Endothelial cell of umbilical vein (primary cell): ENCODE measurements around the gene NWD2. TPM values are rescaled to one million over a fixed set of nuclear protein-coding genes. Genes with fewer than 3 reads are reported as not detected.

Source experiments
- BruUV-seq: library from RNA; stranded (reverse); fragments of 400-500 nt; replicated peaks from 2 replicates; lab custom pipeline; 2021; lab: Mats Ljungman, UMichigan
- CTCF ChIA-PET: fragments of 300-600, 350-600 bp; sonication (Branson Sonifier 250); formaldehyde crosslinking; loops from one replicate; lab custom pipeline; 2021; ENCODE audit warnings: antibody characterized with exemption, inconsistent platforms; lab: Charles Lee
- POLR2A ChIA-PET: fragments of 300-600, 350-600 bp; sonication (Branson Sonifier 250); formaldehyde crosslinking; loops from one replicate; lab custom pipeline; 2021; ENCODE audit warnings: antibody characterized with exemption, inconsistent platforms; lab: Charles Lee
- DNase-seq: peaks from one replicate; pipeline ENCODE4 v3.0.0-alpha.2; 2011; ENCODE audit warnings: low read depth, low spot score
- FAIRE-seq: peaks from 2 replicates; lab custom pipeline; 2011; peaks lifted over from hg19 to GRCh38; lab: Jason Lieb, UNC
- H2AFZ ChIP-seq: 2 replicates; pipeline ENCODE4 v1.6.0; 2012; ENCODE audit warnings: low read depth, low read length, control low read depth, inconsistent platforms
- H3K27ac ChIP-seq: 2 replicates; pipeline ENCODE4 v1.5.1; 2011; ENCODE audit warnings: low read depth, mild to moderate bottlenecking, control low read depth, low read length, moderate library complexity; ENCODE audit not compliant: insufficient read depth
- H3K27me3 ChIP-seq, 2 experiments: 2 replicates each; pipeline versions ENCODE4 v1.6.0 to v1.6.1; 2011; ENCODE audit warnings: low read length in 2 of 2, mixed read lengths in 1 of 2; ENCODE audit not compliant: control insufficient read depth in 2 of 2, insufficient read depth in 2 of 2
- H3K36me3 ChIP-seq, 2 experiments: 2 replicates in 1 of 2; 3 replicates in 1 of 2; pipeline ENCODE4 v1.5.1; 2011; ENCODE audit warnings: low read length in 2 of 2, mild to moderate bottlenecking in 1 of 2, moderate library complexity in 1 of 2; ENCODE audit not compliant: control insufficient read depth in 2 of 2, insufficient read depth in 2 of 2; ENCODE audit errors: extremely low read depth in 1 of 2
- H3K4me1 ChIP-seq: 3 replicates; pipeline ENCODE4 v1.5.1; 2011; ENCODE audit warnings: mild to moderate bottlenecking, low read length; ENCODE audit not compliant: control insufficient read depth, insufficient read depth; ENCODE audit errors: extremely low read depth
- H3K4me2 ChIP-seq: 2 replicates; pipeline ENCODE4 v1.6.1; 2011; ENCODE audit warnings: low read length, control low read depth, mixed read lengths; ENCODE audit not compliant: insufficient read depth
- H3K4me3 ChIP-seq, 3 experiments: fragments of 200-600 bp in 1 of 3; sonication (generic), shearing (Covaris generic) in 1 of 3; replicated peaks in 1 of 3; 2 replicates each; pipeline ENCODE4 v1.5.1; 2011 to 2016; ENCODE audit warnings: control low read depth in 3 of 3, low read length in 3 of 3, mild to moderate bottlenecking in 2 of 3, inconsistent platforms in 1 of 3, low read depth in 1 of 3, moderate library complexity in 1 of 3; ENCODE audit not compliant: insufficient read depth in 1 of 3
- H3K79me2 ChIP-seq: 2 replicates; pipeline ENCODE4 v1.6.0; 2012; ENCODE audit warnings: low read length, inconsistent platforms; ENCODE audit not compliant: control insufficient read depth, insufficient read depth
- H3K9ac ChIP-seq: replicated peaks from 2 replicates; pipeline ENCODE3; 2011; ENCODE audit warnings: low read length, control low read depth; ENCODE audit not compliant: insufficient read depth; ENCODE audit errors: extremely low read depth
- H3K9me1 ChIP-seq: replicated peaks from 3 replicates; pipeline ENCODE4 v1.6.0; 2011; ENCODE audit warnings: mild to moderate bottlenecking, low read length; ENCODE audit not compliant: control insufficient read depth, insufficient read depth; ENCODE audit errors: extremely low read depth
- H3K9me3 ChIP-seq: replicated peaks from 2 replicates; pipeline ENCODE4 v1.5.1; 2012; ENCODE audit warnings: low read length, inconsistent platforms; ENCODE audit not compliant: control insufficient read depth, insufficient read depth
- H4K20me1 ChIP-seq: replicated peaks from 2 replicates; pipeline ENCODE3; 2011; ENCODE audit warnings: mild to moderate bottlenecking, low read length; ENCODE audit not compliant: control insufficient read depth, insufficient read depth; ENCODE audit errors: extremely low read depth
- EZH2 ChIP-seq: IDR thresholded peaks from 2 replicates; pipeline ENCODE4 v1.6.1; 2012; ENCODE audit warnings: borderline replicate concordance, low read depth, mild to moderate bottlenecking, moderate library complexity, low read length, inconsistent platforms; ENCODE audit not compliant: severe bottlenecking
- FOS ChIP-seq: IDR thresholded peaks from 2 replicates; pipeline ENCODE4 v1.6.1; 2011; ENCODE audit warnings: mild to moderate bottlenecking, low read length, moderate library complexity, borderline replicate concordance; ENCODE audit not compliant: insufficient read depth
- GATA2 ChIP-seq: IDR thresholded peaks from 2 replicates; pipeline ENCODE4 v1.7.0; 2011; ENCODE audit warnings: low read depth, mild to moderate bottlenecking, moderate library complexity, mixed read lengths, low read length; ENCODE audit not compliant: insufficient read length, insufficient read depth
- MYC ChIP-seq: IDR thresholded peaks from one replicate; pipeline ENCODE4 v1.6.1; 2011; ENCODE audit warnings: mild to moderate bottlenecking, low read depth, low read length
- POLR2AphosphoS5 ChIP-seq: IDR thresholded peaks from 2 replicates; pipeline ENCODE4 v1.6.1; 2012; ENCODE audit warnings: low read depth, mild to moderate bottlenecking, control low read depth, low read length, moderate library complexity; ENCODE audit not compliant: insufficient read depth
- dilution Hi-C: fragments of 300-500 bp; cut with MboI; formaldehyde crosslinking; loops from one replicate; pipeline ENCODE4 v1.15.0; 2019; ENCODE audit warnings: low sequenced_read_pairs; ENCODE audit not compliant: extremely low pct_ligation_motif_present
- intact Hi-C: fragments of 100-400 bp; cut with micrococcal nuclease; formaldehyde crosslinking; loops from one replicate; pipeline ENCODE4 v1.10.0; 2022
- polyA plus RNA-seq, 4 experiments: library from polyadenylated mRNA; depleted of rRNA in 3 of 4; stranded (reverse) in 3 of 4; unstranded in 1 of 4; fragments of >200 nt; gene quantifications; 2 replicates each; pipeline versions ENCODE4 v1.2.1 to v1.2.3, GENCODE V29; 2011 to 2012; ENCODE audit warnings: missing spikeins in 1 of 4
- total RNA-seq: library from RNA; stranded (reverse); gene quantifications from 2 replicates; pipeline ENCODE4 v1.2.3, GENCODE V29; 2021
- TF ChIP-seq, protein P1 (sequence below), 2 donors: IDR thresholded peaks; 1 replicate in 1 of 2; 2 replicates in 1 of 2; pipeline ENCODE4 v1.5.1; 2011; ENCODE audit warnings: low read length in 2 of 2, mild to moderate bottlenecking in 2 of 2, moderate library complexity in 2 of 2, control low read depth in 1 of 2, inconsistent platforms in 1 of 2, low read depth in 1 of 2; ENCODE audit not compliant: insufficient read depth in 1 of 2; ENCODE audit errors: extremely low read depth in 1 of 2
- TF ChIP-seq, protein P2 (sequence below): IDR thresholded peaks from 2 replicates; pipeline ENCODE4 v1.6.1; 2011; ENCODE audit not compliant: insufficient read depth, insufficient read length

NWD2 gene
- total and polyA plus RNA-seq, 2 donors (not counting 3 experiments of a cell fraction or from before 2014, with no cell fraction given), result not detected

DNA sequence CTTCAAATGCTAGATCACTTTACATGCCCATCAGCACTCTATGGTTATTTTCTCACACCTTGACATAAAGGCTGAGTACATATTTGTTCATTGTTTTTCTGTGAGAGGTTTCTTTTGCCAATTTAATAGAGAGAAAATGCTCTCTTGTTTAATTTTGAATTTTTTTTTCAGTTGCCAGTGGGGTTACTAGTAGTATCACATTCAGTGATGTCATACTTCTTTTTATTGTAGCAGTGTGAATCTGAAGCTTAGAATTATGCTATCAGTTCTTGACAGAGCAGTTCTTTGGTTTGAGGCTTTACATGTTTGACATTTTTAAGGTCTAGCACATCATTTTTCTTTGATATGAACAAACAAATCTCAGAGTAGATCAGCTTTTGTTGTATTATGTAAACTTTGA is 185.4 kb downstream of the NWD2 start:
- ChIA-PET CTCF (no interaction called here), POLR2A (no interaction called here)
- intact Hi-C loops, result no loop called here
- Histone ChIP-seq H3K9me3 (no peaks in the 10 kb centered on the region), H2AFZ (no peak overlapping the region), H3K27me3 (peaks cover 0 to 3% of the 10 kb centered on the region in 2 experiments), H3K4me1 (no peaks in the 10 kb centered on the region), H3K9ac (no peak overlapping the region), H3K79me2 (no peaks in the 10 kb centered on the region), H3K4me3 (no peak overlapping the region), H3K27ac (no peak overlapping the region), H3K4me2 (no peak overlapping the region), H4K20me1 (no peaks in the 10 kb centered on the region), H3K36me3 (no peaks in the 10 kb centered on the region), H3K9me1 (no peaks in the 10 kb centered on the region)
- dilution Hi-C loops, result no loop called here
- DNase-seq (no peak), FAIRE-seq (no peak)
- TF ChIP-seq FOS (no peak), POLR2AphosphoS5 (no peak), EZH2 (no peak)
- TF ChIP-seq, protein P1, sequence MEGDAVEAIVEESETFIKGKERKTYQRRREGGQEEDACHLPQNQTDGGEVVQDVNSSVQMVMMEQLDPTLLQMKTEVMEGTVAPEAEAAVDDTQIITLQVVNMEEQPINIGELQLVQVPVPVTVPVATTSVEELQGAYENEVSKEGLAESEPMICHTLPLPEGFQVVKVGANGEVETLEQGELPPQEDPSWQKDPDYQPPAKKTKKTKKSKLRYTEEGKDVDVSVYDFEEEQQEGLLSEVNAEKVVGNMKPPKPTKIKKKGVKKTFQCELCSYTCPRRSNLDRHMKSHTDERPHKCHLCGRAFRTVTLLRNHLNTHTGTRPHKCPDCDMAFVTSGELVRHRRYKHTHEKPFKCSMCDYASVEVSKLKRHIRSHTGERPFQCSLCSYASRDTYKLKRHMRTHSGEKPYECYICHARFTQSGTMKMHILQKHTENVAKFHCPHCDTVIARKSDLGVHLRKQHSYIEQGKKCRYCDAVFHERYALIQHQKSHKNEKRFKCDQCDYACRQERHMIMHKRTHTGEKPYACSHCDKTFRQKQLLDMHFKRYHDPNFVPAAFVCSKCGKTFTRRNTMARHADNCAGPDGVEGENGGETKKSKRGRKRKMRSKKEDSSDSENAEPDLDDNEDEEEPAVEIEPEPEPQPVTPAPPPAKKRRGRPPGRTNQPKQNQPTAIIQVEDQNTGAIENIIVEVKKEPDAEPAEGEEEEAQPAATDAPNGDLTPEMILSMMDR (IDR thresholded peaks at IDR 0.05; ENCODE audit: extremely low read depth in 1 of 2, insufficient read depth in 1 of 2, low read depth in 1 of 2, low read length in 2 of 2), result no peak
- no TSS peak for BruUV-seq

DNA sequence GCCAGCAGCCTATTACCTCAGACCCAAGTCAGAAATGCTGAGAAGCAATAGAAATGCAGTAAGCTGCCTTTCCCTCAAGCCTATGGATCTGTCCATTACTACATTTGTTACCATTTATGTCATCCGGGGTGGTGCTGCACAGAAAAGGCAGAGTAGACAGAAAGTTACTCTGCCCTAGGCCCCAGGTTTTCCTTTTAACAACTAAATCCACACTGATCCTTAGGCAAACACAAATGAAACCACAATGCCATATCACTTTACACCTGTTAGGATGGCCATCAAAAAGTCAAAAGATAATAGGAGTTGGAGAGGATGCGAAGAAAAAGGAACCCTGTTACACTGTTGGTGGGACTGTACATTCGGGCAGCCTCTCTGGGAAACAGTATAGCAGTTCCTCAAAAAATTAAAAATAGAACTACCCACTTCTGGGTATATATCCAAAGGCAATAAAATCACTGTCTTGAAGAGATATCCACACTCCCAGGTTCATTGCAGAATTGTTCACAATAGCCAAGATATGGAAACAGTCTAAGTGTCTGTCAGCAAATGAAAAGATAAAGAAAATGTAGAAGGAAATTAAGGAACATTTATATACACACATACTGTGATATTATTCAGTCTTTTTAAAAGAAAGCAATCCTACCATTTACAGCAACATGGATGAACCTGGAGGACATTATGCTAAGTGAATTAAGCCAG is 186.3 kb downstream of the NWD2 start:
- no peaks in the 10 kb centered on the region for H3K27me3 ChIP-seq
- DNase-seq (no peak), FAIRE-seq (no peak)
- no peaks in the 10 kb centered on the region for H3K9me3 ChIP-seq
- H3K79me2 ChIP-seq, result no peaks in the 10 kb centered on the region
- ChIA-PET POLR2A (no interaction called here), CTCF (no interaction called here)
- dilution Hi-C loops (no loop called here), intact Hi-C loops (no loop called here)
- no TSS peak for BruUV-seq
- H3K27ac ChIP-seq, result no peak overlapping the region
- no peaks in the 10 kb centered on the region for H3K36me3 ChIP-seq
- H3K9ac ChIP-seq, result no peak overlapping the region
- no peaks in the 10 kb centered on the region for H4K20me1 ChIP-seq
- H3K9me1 ChIP-seq, result no peaks in the 10 kb centered on the region
- TF ChIP-seq GATA2, result no peak
- TF ChIP-seq, protein P2, sequence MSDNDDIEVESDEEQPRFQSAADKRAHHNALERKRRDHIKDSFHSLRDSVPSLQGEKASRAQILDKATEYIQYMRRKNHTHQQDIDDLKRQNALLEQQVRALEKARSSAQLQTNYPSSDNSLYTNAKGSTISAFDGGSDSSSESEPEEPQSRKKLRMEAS, result no peak
- no peak for TF ChIP-seq MYC
- no peak overlapping the region for H3K4me3 ChIP-seq
- H3K4me2 ChIP-seq, result no peak overlapping the region
- H2AFZ ChIP-seq, result no peak overlapping the region
- no peaks in the 10 kb centered on the region for H3K4me1 ChIP-seq
